Mucosa of descending colon (tissue), 3 donors: ENCODE results near the gene SEMA4B. TPM values are rescaled to one million over a fixed set of nuclear protein-coding genes. Genes with fewer than 3 reads are reported as not detected.

Experiments
- ATAC-seq: fragments of 200-7000 bp; cut with Tn5 transposase; one replicate; pipeline ENCODE4 v1.9.1; 2020; ENCODE audit warnings: mild to moderate bottlenecking, moderate library complexity
- DNase-seq, 3 donors: peaks; one replicate each; pipeline ENCODE4 v3.0.0-alpha.2; 2020
- H3K36me3 ChIP-seq: fragments of 200-600 bp; one replicate; pipeline ENCODE4 v1.8.0; 2021; ENCODE audit warnings: low read depth, mild to moderate bottlenecking
- H3K4me1 ChIP-seq: fragments of 200-600 bp; one replicate; pipeline ENCODE4 v1.8.0; 2021; ENCODE audit warnings: low read depth, mild to moderate bottlenecking
- H3K4me3 ChIP-seq: fragments of 200-600 bp; one replicate; pipeline ENCODE4 v1.8.0; 2021; ENCODE audit warnings: mild to moderate bottlenecking
- H3K9me3 ChIP-seq: fragments of 200-600 bp; one replicate; pipeline ENCODE4 v1.8.0; 2021; ENCODE audit warnings: mild to moderate bottlenecking
- CTCF ChIP-seq: fragments of 200-600 bp; IDR thresholded peaks from one replicate; pipeline ENCODE4 v1.8.0; 2022; ENCODE audit warnings: antibody characterized with exemption, mild to moderate bottlenecking
- intact Hi-C, 2 donors: fragments of 100-400 bp; cut with DNase I in 1 of 2; cut with micrococcal nuclease in 1 of 2; formaldehyde crosslinking; loops; one replicate each; pipeline versions ENCODE4 v1.11.0 to v1.11.1; 2022; cut with DNase I, micrococcal nuclease
- total RNA-seq, 3 donors: library from RNA; stranded (reverse); fragmentation: NEBNext Ultra II Directional in 2 of 3; extraction: Animal tissue kit (Norgen Biotek cat#: 25700) in 2 of 3; gene quantifications; one replicate each; pipeline versions ENCODE4 v1.2.1 to v1.2.4, GENCODE V29; 2021 to 2023
- donor health status: DM: no; HTN: no; CAD: no; lungs with moderate emphysema.
- donor health status: DM: no; HTN: no; CAD: no.
- donor health status: DM: no; HTN: yes; CAD: no.

The SEMA4B gene
- total RNA-seq, 3 donors from 2014 or later: 118 to 146 (median 131) TPM

- intact Hi-C loops: no loop called here
- ATAC-seq: peak; percentile 8
- no peak for TF ChIP-seq CTCF
- Histone ChIP-seq H3K9me3 (no peaks in the 10 kb centered on the region), H3K4me3 (no peak overlapping the region), H3K4me1 (peaks cover 39% of the 10 kb centered on the region), H3K36me3 (peaks cover 7% of the 10 kb centered on the region)
- peak in 2 of 3 donors; percentile 56 to 68 for DNase-seq
Measured at GRCh38 chr15:90213818-90214204, 12.7 kb downstream of the SEMA4B start.

GRCh38 chr15:90214553-90215196 is 13.5 kb downstream of the SEMA4B start:
- no peaks in the 10 kb centered on the region for H3K9me3 ChIP-seq
- ATAC-seq: no peak
- peaks cover 39% of the 10 kb centered on the region for H3K4me1 ChIP-seq
- H3K4me3 ChIP-seq: no peak overlapping the region
- H3K36me3 ChIP-seq: peaks cover 7% of the 10 kb centered on the region
- no peak for TF ChIP-seq CTCF
- intact Hi-C loops: no loop called here
- peak in 1 of 3 donors; percentile 9 for DNase-seq

DNA sequence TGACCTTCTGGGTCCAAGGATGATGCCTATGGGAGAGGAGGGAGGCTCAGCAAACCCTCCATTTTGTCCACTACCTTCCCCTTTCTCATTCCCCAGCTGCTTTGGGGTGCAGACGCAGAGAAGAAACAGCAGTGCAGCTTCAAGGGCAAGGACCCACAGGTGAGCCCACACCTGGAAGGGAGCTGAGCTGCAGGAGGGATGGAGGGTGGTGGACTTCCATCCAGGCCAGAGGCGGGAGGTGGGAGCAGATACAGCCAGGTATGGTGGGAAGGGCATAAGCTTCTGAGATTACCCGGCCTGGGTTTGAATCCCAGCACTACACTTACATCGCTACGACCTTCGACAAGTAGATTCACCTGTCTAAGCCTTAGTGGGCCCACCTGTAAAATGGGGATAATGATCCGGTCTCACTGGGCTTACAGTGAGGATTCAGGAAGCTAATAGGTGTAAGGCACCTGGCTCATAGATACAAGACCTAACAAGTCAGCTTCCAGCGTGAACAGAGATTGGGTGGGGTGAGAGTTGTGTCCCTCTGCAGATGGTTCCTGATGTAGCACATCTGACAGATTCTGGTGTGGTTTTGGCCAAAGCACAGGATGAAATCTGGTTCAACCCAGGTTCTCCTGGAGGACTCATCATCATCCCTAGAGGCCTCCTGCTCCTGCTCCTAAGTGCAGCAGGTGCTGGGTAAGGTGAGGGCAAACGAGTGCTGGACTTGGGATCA is 16.7 kb downstream of the SEMA4B start:
- TF ChIP-seq CTCF: no peak
- no peak for ATAC-seq
- intact Hi-C loops: no loop called here
- H3K4me3 ChIP-seq: no peak overlapping the region
- H3K9me3 ChIP-seq: no peaks in the 10 kb centered on the region
- peaks cover 7% of the 10 kb centered on the region for H3K36me3 ChIP-seq
- peaks cover 19% of the 10 kb centered on the region for H3K4me1 ChIP-seq
- DNase-seq: peak in 1 of 3 donors; percentile 32

GRCh38 chr15:90219421-90220141 is 18.5 kb downstream of the SEMA4B start:
- intact Hi-C loops: no loop called here
- H3K36me3 ChIP-seq: peaks cover 10% of the 10 kb centered on the region
- no peaks in the 10 kb centered on the region for H3K9me3 ChIP-seq
- H3K4me1 ChIP-seq: peaks cover 6% of the 10 kb centered on the region
- ATAC-seq (peak; percentile 51), DNase-seq (peak; percentile 58 to 63 (median 61))
- peak; percentile 31 for TF ChIP-seq CTCF
- no peak overlapping the region for H3K4me3 ChIP-seq

DNA sequence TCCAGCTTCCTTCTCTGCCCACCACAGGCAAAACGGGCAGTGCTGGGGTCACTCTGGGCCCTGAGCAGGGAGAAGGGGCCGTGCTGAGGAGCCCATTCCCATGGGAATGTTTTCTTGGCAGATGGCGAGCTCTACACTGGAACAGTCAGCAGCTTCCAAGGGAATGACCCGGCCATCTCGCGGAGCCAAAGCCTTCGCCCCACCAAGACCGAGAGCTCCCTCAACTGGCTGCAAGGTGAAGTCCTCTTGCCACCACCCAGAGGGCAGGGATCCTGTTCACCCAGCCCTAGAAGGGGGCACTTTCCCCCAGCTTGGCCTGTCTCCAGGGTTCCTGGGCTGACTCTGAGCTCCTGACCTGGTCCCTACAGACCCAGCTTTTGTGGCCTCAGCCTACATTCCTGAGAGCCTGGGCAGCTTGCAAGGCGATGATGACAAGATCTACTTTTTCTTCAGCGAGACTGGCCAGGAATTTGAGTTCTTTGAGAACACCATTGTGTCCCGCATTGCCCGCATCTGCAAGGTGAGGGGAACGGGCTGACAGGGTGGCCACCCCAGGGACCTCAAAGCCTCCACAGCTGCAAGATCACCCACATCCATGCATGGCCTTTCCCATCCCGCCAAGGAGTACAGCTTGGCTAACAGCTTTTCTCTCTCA is 20.2 kb downstream of the SEMA4B start:
- intact Hi-C loops: no loop called here
- DNase-seq (peak; percentile 79 to 81 (median 80)), ATAC-seq (peak; percentile 87)
- Histone ChIP-seq H3K4me3 (no peak overlapping the region), H3K9me3 (no peaks in the 10 kb centered on the region), H3K36me3 (peaks cover 16% of the 10 kb centered on the region), H3K4me1 (no peaks in the 10 kb centered on the region)
- peak; percentile 67 for TF ChIP-seq CTCF
